Measurements from ENCODE around the gene DUSP6. TPM values are rescaled to one million over a fixed set of nuclear protein-coding genes. Genes with fewer than 3 reads are reported as not detected.
A peak's percentile ranks its signal among the peaks of the same experiment; 100 is the strongest.

The DUSP6 gene
- total and polyA plus RNA-seq, 2 of the 13 experiments (the other 11 are each of a cell fraction or from before 2014, with no cell fraction given) = 40.9 to 161 TPM

DNA sequence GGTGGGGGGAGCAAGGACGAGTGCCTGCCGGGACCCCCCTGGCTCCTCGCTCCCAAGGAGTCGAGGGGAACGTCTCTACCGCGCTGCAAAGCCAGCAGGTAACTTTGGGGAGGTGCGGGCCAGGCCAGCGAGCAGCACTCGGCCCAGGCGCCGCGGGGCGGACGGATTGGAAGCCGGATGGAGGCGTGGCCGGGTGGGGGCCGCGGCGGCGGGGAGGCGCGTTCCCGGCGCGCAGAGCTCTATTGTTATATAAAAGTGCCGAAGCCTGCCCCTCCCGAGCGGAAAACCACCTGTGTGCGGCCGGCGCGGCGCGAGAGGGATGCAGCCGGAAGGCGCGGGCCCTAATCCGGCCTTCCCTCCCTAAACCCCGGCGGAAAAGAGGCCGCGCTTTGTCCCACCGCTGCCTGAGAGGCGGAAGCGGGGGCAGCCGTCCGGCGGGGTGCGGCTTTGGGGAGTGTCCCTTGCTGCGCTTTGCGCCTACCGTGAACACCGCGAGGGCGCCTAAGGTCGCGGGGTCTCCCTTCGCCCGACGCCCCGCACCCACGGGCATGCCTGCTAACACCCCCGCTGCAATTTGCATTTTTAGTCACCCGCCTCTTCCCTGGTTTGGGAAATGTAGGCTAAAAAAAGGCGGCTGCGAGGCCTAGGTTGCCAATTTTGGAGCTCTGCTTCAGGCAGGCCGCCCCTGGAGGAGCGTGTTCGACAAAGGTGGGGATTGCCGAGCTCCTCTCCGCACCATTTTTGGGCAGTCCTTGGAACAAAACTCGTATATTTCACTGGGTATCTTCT is 1.7 kb upstream of the DUSP6 start (continued):
- TF ChIP-seq GMEB1 (CRISPR knock-in tag; IDR thresholded peaks at IDR 0.05; ENCODE audit: borderline replicate concordance) = peak; percentile 58
- TF ChIP-seq, protein P1, sequence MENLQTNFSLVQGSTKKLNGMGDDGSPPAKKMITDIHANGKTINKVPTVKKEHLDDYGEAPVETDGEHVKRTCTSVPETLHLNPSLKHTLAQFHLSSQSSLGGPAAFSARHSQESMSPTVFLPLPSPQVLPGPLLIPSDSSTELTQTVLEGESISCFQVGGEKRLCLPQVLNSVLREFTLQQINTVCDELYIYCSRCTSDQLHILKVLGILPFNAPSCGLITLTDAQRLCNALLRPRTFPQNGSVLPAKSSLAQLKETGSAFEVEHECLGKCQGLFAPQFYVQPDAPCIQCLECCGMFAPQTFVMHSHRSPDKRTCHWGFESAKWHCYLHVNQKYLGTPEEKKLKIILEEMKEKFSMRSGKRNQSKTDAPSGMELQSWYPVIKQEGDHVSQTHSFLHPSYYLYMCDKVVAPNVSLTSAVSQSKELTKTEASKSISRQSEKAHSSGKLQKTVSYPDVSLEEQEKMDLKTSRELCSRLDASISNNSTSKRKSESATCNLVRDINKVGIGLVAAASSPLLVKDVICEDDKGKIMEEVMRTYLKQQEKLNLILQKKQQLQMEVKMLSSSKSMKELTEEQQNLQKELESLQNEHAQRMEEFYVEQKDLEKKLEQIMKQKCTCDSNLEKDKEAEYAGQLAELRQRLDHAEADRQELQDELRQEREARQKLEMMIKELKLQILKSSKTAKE (CRISPR knock-in tag; IDR thresholded peaks at IDR 0.05; ENCODE audit: borderline replicate concordance) = peak; percentile 83
- TF ChIP-seq ZNF780A (CRISPR knock-in tag; IDR thresholded peaks at IDR 0.05) = 0 out of 2 replicates have a peak, but pooled peaks have one; percentile 78
- no peak for TF ChIP-seq ONECUT2 (CRISPR knock-in tag; IDR thresholded peaks at IDR 0.05)
- TF ChIP-seq, protein P2, sequence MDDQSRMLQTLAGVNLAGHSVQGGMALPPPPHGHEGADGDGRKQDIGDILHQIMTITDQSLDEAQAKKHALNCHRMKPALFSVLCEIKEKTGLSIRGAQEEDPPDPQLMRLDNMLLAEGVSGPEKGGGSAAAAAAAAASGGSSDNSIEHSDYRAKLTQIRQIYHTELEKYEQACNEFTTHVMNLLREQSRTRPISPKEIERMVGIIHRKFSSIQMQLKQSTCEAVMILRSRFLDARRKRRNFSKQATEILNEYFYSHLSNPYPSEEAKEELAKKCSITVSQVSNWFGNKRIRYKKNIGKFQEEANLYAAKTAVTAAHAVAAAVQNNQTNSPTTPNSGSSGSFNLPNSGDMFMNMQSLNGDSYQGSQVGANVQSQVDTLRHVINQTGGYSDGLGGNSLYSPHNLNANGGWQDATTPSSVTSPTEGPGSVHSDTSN (CRISPR knock-in tag; IDR thresholded peaks at IDR 0.05; ENCODE audit: borderline replicate concordance) = no peak; the same call in 1 of the 2 replicates
- peak; percentile 51; the same call in 1 of the 2 replicates for TF ChIP-seq SOX13 (IDR thresholded peaks at IDR 0.05)
- TF ChIP-seq SOX13 (CRISPR knock-in tag; conservative IDR thresholded peaks at IDR 0.05 in 1 of 2, IDR thresholded peaks at IDR 0.05 in 1 of 2) = peak in 1 of 2 experiments; percentile 92; a peak in 2 of 4 replicates
- peak; percentile 52; the same call in 1 of the 2 replicates for TF ChIP-seq ZSCAN5A (CRISPR knock-in tag; IDR thresholded peaks at IDR 0.05; ENCODE audit: borderline replicate concordance)
- TF ChIP-seq AFF4 (CRISPR knock-in tag; IDR thresholded peaks at IDR 0.05) = peak; percentile 87; the same call in 1 of the 2 replicates
- no peak for TF ChIP-seq RFX5 (IDR thresholded peaks at IDR 0.05; ENCODE audit: low read depth, low read length)
- no peak; the same call in 1 of the 2 replicates for TF ChIP-seq ZFP1 (CRISPR knock-in tag; IDR thresholded peaks at IDR 0.05)
- TF ChIP-seq ATRX (CRISPR knock-in tag; IDR thresholded peaks at IDR 0.05; ENCODE audit: borderline replicate concordance) = no peak
- TF ChIP-seq SCMH1 (CRISPR knock-in tag; IDR thresholded peaks at IDR 0.05; ENCODE audit: borderline replicate concordance) = no peak
- TF ChIP-seq ZNF513 (CRISPR knock-in tag; conservative IDR thresholded peaks at IDR 0.05) = no peak
